Subcutaneous abdominal adipose tissue (tissue), 5 donors: Measurements from ENCODE around the gene TRAPPC3L.

ENCODE experiments used
- H3K27ac ChIP-seq: one replicate; pipeline ENCODE4 v1.7.0; 2013; ENCODE audit warnings: low read depth, mild to moderate bottlenecking, inconsistent platforms, low read length, moderate library complexity
- H3K27me3 ChIP-seq, 5 donors: one replicate each; pipeline ENCODE4 v1.7.0; 2013; ENCODE audit warnings: low read length in 5 of 5, inconsistent platforms in 1 of 5; ENCODE audit not compliant: control insufficient read depth in 5 of 5, insufficient read depth in 4 of 5
- H3K36me3 ChIP-seq, 5 donors: one replicate each; pipeline ENCODE4 v1.7.0; 2013; ENCODE audit warnings: low read length in 5 of 5; ENCODE audit not compliant: control insufficient read depth in 5 of 5, insufficient read depth in 5 of 5
- H3K4me1 ChIP-seq, 5 donors: one replicate each; pipeline ENCODE4 v1.7.0; 2013; ENCODE audit warnings: low read length in 5 of 5, mild to moderate bottlenecking in 3 of 5, moderate library complexity in 1 of 5; ENCODE audit not compliant: control insufficient read depth in 5 of 5, insufficient read depth in 5 of 5
- H3K4me3 ChIP-seq, 5 donors: one replicate each; pipeline ENCODE4 v1.7.0; 2013; ENCODE audit warnings: low read length in 5 of 5, low read depth in 1 of 5
- H3K9ac ChIP-seq, 5 donors: one replicate each; pipeline ENCODE4 v1.7.0; 2013; ENCODE audit warnings: low read length in 5 of 5, mild to moderate bottlenecking in 4 of 5, moderate library complexity in 3 of 5
- H3K9me3 ChIP-seq, 5 donors: one replicate each; pipeline ENCODE4 v1.7.0; 2013; ENCODE audit warnings: low read length in 5 of 5; ENCODE audit not compliant: control insufficient read depth in 5 of 5
- donor health status: healthy.
- donor health status: healthy.
- donor health status: healthy.
- donor health status: healthy.
- donor health status: healthy.

Gene TRAPPC3L

DNA sequence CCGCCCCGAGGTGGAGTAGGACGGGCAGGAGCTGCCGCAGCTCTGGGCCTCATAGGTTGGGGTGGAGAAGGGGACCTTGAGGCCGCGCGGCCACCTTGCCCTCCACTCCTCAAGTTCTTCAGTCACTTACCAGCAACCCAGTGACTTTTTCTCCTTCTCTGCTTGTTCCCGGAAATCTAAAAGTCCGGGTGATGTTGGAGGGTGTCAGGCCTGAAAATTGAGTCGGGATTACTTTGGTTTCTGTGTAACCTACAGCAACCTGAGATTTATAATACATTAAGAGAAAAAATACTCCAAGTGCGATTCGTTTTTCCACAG lies 26.2 kb upstream of the TRAPPC3L start:
- H3K9me3 ChIP-seq: no peaks in the 10 kb centered on the region
- H3K27ac ChIP-seq: peak overlapping the region; percentile 82
- H3K27me3 ChIP-seq: no peaks in the 10 kb centered on the region
- peak overlapping the region; percentile 85 to 99 (median 95) for H3K9ac ChIP-seq
- H3K4me3 ChIP-seq: peak overlapping the region; percentile 85 to 99 (median 94)
- H3K36me3 ChIP-seq: peaks cover 0 to 8% (median 0%) of the 10 kb centered on the region in 5 donors
- peaks cover 5 to 29% (median 27%) of the 10 kb centered on the region in 5 donors for H3K4me1 ChIP-seq

GRCh38 chr6:116570856-116571682 lies 25.6 kb upstream of the TRAPPC3L start, which contains the start of gene RWDD1:
RWDD1 (plus strand) TSS chr6:116571504; CDS start chr6:116571583, 79 bp downstream.
- H3K9ac ChIP-seq: peak within 1 kb of the TSS; percentile 95 to 100 (median 99)
- H3K27me3 ChIP-seq: no peaks in the 10 kb centered on the region
- H3K4me1 ChIP-seq: peaks cover 5 to 29% (median 27%) of the 10 kb centered on the region in 5 donors
- H3K4me3 ChIP-seq: peak within 1 kb of the TSS; percentile 93 to 99 (median 97)
- H3K36me3 ChIP-seq: peaks cover 0 to 5% (median 0%) of the 10 kb centered on the region in 5 donors
- H3K27ac ChIP-seq: peak within 1 kb of the TSS; percentile 82
- H3K9me3 ChIP-seq: no peaks in the 10 kb centered on the region

DNA sequence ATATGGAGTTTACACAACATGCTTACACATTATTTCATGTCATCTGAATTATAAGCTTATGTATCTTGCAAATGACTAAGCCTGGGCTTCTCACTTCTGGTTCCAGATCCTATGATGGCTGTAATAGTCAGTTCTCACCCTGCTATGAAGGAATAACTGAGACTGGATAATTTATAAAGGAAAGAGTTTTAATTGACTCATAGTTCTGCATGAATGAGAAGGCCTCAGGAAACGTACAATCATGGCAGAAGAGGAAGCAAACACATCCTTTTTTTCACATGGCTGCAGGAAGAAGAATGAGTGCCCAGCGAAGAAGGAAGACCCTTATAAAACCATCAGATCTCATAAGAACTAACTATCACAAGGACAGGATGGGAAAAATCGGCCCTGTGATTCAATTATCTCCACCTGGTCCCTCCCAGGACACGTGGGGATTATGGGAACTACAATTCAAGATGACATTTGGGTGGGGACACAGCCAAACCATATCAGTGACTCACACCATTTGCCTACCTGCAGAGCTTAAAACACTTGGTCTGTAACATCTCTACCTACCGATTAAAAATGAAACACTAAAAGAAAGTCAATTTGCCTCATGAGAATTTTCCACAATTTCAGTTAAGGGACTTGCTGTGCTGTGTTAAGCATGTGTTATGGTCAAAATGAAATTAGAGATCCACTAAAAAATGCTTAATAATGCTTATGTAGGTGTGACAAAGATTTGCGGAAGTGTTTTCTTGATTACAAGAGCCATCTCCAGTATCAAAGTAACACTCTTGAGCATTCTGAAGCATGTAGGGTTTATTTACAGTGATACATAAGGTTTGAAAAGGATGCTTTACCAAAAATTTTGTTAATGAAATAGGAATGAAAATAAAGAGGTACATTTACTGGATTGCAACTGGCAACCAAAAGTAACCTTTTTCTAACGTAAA lies 23.6 kb upstream of the TRAPPC3L start:
- Histone ChIP-seq H3K9me3 (no peaks in the 10 kb centered on the region), H3K9ac (no peak overlapping the region), H3K27me3 (no peaks in the 10 kb centered on the region), H3K27ac (no peak overlapping the region), H3K4me3 (no peak overlapping the region), H3K4me1 (peaks cover 8 to 38% (median 34%) of the 10 kb centered on the region in 5 donors), H3K36me3 (no peaks in the 10 kb centered on the region)

GRCh38 chr6:116568111-116568510 lies 22.6 kb upstream of the TRAPPC3L start:
- Histone ChIP-seq H3K9me3 (no peaks in the 10 kb centered on the region), H3K27ac (no peak overlapping the region), H3K36me3 (no peaks in the 10 kb centered on the region), H3K27me3 (no peaks in the 10 kb centered on the region), H3K4me3 (no peak overlapping the region), H3K4me1 (peaks cover 8 to 37% (median 29%) of the 10 kb centered on the region in 5 donors), H3K9ac (no peak overlapping the region)

- peak overlapping the region; percentile 40 to 75 (median 56) for H3K4me3 ChIP-seq
Measured at GRCh38 chr6:116564921-116565872, 19.7 kb upstream of the TRAPPC3L start.

GRCh38 chr6:116564311-116564710 lies 18.8 kb upstream of the TRAPPC3L start:
- Histone ChIP-seq H3K27me3 (no peaks in the 10 kb centered on the region), H3K9me3 (no peaks in the 10 kb centered on the region), H3K4me1 (peaks cover 3 to 13% (median 7%) of the 10 kb centered on the region in 5 donors), H3K4me3 (no peak overlapping the region), H3K9ac (peak overlapping the region in 1 of 5 donors; percentile 62), H3K36me3 (no peaks in the 10 kb centered on the region), H3K27ac (no peak overlapping the region)

More at GRCh38 chr6:116564921-116565872, 19.7 kb upstream of the TRAPPC3L start:
- Histone ChIP-seq H3K27me3 (no peaks in the 10 kb centered on the region), H3K27ac (no peak overlapping the region), H3K9ac (peak overlapping the region in 4 of 5 donors; percentile 50 to 65 (median 58)), H3K9me3 (no peaks in the 10 kb centered on the region), H3K36me3 (no peaks in the 10 kb centered on the region), H3K4me1 (peaks cover 3 to 16% (median 12%) of the 10 kb centered on the region in 5 donors)

GRCh38 chr6:116563830-116564229 lies 18.3 kb upstream of the TRAPPC3L start:
- no peak overlapping the region for H3K27ac ChIP-seq
- no peaks in the 10 kb centered on the region for H3K27me3 ChIP-seq
- no peak overlapping the region for H3K9ac ChIP-seq
- H3K9me3 ChIP-seq: no peaks in the 10 kb centered on the region
- no peaks in the 10 kb centered on the region for H3K36me3 ChIP-seq
- H3K4me3 ChIP-seq: no peak overlapping the region
- peaks cover 3 to 13% (median 7%) of the 10 kb centered on the region in 5 donors for H3K4me1 ChIP-seq

DNA sequence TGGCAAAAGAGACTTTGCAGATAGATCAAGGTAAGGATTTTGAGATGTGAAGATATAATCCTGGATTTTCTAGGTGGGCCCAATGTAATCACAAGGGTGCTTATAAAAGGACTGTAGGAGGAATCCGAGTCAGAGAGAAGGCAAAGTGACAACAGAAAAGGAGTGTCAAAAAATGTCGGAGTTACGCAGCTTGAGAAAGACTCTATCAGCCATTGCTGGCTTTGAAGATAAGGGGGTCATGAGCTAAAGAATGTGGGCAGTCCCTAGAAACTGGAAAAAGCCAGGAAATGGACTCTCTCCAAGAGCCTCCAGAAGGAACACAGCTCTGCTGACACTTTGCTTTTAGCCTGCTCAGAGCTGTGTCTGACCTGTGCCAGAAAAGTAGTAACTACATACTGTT lies 17.1 kb upstream of the TRAPPC3L start:
- H3K27ac ChIP-seq: no peak overlapping the region
- no peaks in the 10 kb centered on the region for H3K36me3 ChIP-seq
- H3K4me1 ChIP-seq: peaks cover 3 to 13% (median 7%) of the 10 kb centered on the region in 5 donors
- H3K27me3 ChIP-seq: no peaks in the 10 kb centered on the region
- H3K9me3 ChIP-seq: no peaks in the 10 kb centered on the region
- H3K4me3 ChIP-seq: no peak overlapping the region
- no peak overlapping the region for H3K9ac ChIP-seq

DNA sequence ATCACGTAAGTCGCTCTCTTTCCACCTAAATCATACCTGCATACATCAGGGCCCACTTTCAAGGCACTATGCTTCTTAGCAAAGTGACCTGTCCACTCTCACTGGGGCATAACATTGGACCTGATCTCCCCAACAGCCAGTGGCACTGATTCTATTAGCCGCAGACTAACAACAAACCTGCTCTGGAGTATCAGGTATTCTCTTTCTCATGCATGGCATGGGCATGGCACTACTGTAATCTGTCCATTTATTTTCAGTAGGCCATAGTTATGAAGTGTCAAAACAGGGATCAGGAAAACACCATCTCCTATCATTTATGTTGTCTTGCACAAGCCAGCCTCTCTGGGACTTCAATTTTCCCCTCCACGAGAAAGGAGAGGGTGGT lies 16.5 kb upstream of the TRAPPC3L start:
- Histone ChIP-seq H3K9me3 (no peaks in the 10 kb centered on the region), H3K4me3 (no peak overlapping the region), H3K4me1 (peaks cover 3 to 13% (median 7%) of the 10 kb centered on the region in 5 donors), H3K27ac (no peak overlapping the region), H3K27me3 (no peaks in the 10 kb centered on the region), H3K36me3 (no peaks in the 10 kb centered on the region), H3K9ac (no peak overlapping the region)
